ENCODE results near the gene AK9. TPM values are rescaled to one million over a fixed set of nuclear protein-coding genes. Genes with fewer than 3 reads are reported as not detected.

Gene AK9
- total RNA-seq, 1 experiment from 2014 or later = 1.7 TPM

GRCh38 chr6:109453156-109453555 is 237.8 kb downstream of the AK9 start:
- Histone ChIP-seq H3K4me2 (ENCODE audit: low read length) (no peak overlapping the region), H3K4me3 (ENCODE audit: low read length) (no peak overlapping the region), H3K36me3 (ENCODE audit: low read depth, low read length) (no peaks in the 10 kb centered on the region), H2AFZ (ENCODE audit: low read length) (no peak overlapping the region), H3F3A (ENCODE audit: low read length, unreplicated experiment) (no peaks in the 10 kb centered on the region), H3K27me3 (ENCODE audit: low read length) (no peaks in the 10 kb centered on the region), H3K9ac (ENCODE audit: low read length) (no peak overlapping the region), H3K79me2 (ENCODE audit: low read length) (no peaks in the 10 kb centered on the region), H3K9me3 (ENCODE audit: low read length) (no peaks in the 10 kb centered on the region), H4K20me1 (ENCODE audit: low read length) (no peaks in the 10 kb centered on the region), H3K4me1 (ENCODE audit: insufficient read depth, low read length) (peaks cover 18% of the 10 kb centered on the region; the same call in 1 of the 2 replicates), H3K9me2 (replicated peaks; ENCODE audit: low read length) (no peaks in the 10 kb centered on the region), H3K27ac (ENCODE audit: low read length) (no peak overlapping the region)
- ATAC-seq (no peak), DNase-seq (no peak)
- no TSS peak for BruUV-seq (replicated peaks)
- intact Hi-C loops (cut with micrococcal nuclease) = no loop called here
- ChIA-PET CTCF (no interaction called here), POLR2A (ENCODE audit: unreplicated experiment) (interaction anchor here (0.6 kb wide), 1 partner anchor 29 kb away, joined by 3 read pairs; no protein-coding TSS in a partner anchor)
- no peak for TF ChIP-seq CTCF (conservative IDR thresholded peaks at IDR 0.05; ENCODE audit: low read depth, low read length)
- TF ChIP-seq EZH2phosphoT487 (IDR thresholded peaks at IDR 0.05; ENCODE audit: borderline replicate concordance, low read length) = no peak
- TF ChIP-seq EZH2 (IDR thresholded peaks at IDR 0.05; ENCODE audit: low read length, unreplicated experiment) = no peak

GRCh38 chr6:109452181-109452580 is 238.8 kb downstream of the AK9 start:
- no peak overlapping the region for H3K9ac ChIP-seq (ENCODE audit: low read length)
- BruUV-seq (replicated peaks) = no TSS peak
- no peak overlapping the region for H2AFZ ChIP-seq (ENCODE audit: low read length)
- no peak for DNase-seq
- H3K4me3 ChIP-seq (ENCODE audit: low read length) = no peak overlapping the region
- ChIA-PET POLR2A (ENCODE audit: unreplicated experiment) (interaction anchor here (0.6 kb wide), 1 partner anchor 42 kb away, joined by 5 read pairs; no protein-coding TSS in a partner anchor), CTCF (no interaction called here)
- peaks cover 13% of the 10 kb centered on the region; the same call in 1 of the 2 replicates for H3K4me1 ChIP-seq (ENCODE audit: insufficient read depth, low read length)
- no peaks in the 10 kb centered on the region for H3F3A ChIP-seq (ENCODE audit: low read length, unreplicated experiment)
- no peaks in the 10 kb centered on the region for H3K36me3 ChIP-seq (ENCODE audit: low read depth, low read length)
- no peaks in the 10 kb centered on the region for H4K20me1 ChIP-seq (ENCODE audit: low read length)
- no peak overlapping the region for H3K27ac ChIP-seq (ENCODE audit: low read length)
- no peak for ATAC-seq
- H3K9me2 ChIP-seq (replicated peaks; ENCODE audit: low read length) = no peaks in the 10 kb centered on the region
- H3K27me3 ChIP-seq (ENCODE audit: low read length) = no peaks in the 10 kb centered on the region
- H3K79me2 ChIP-seq (ENCODE audit: low read length) = no peaks in the 10 kb centered on the region
- intact Hi-C loops (cut with micrococcal nuclease) = no loop called here
- H3K9me3 ChIP-seq (ENCODE audit: low read length) = no peaks in the 10 kb centered on the region
- TF ChIP-seq EZH2 (IDR thresholded peaks at IDR 0.05; ENCODE audit: low read length, unreplicated experiment) (no peak), CTCF (conservative IDR thresholded peaks at IDR 0.05; ENCODE audit: low read depth, low read length) (no peak), EZH2phosphoT487 (IDR thresholded peaks at IDR 0.05; ENCODE audit: borderline replicate concordance, low read length) (no peak)
- no peak overlapping the region for H3K4me2 ChIP-seq (ENCODE audit: low read length)

GRCh38 chr6:109451376-109451775 is 239.6 kb downstream of the AK9 start:
- no TSS peak for BruUV-seq (replicated peaks)
- intact Hi-C loops (cut with micrococcal nuclease) = no loop called here
- H3K4me1 ChIP-seq (ENCODE audit: insufficient read depth, low read length) = peaks cover 5% of the 10 kb centered on the region; the same call in 1 of the 2 replicates
- DNase-seq = no peak
- H3K9me2 ChIP-seq (replicated peaks; ENCODE audit: low read length) = no peaks in the 10 kb centered on the region
- H4K20me1 ChIP-seq (ENCODE audit: low read length) = no peaks in the 10 kb centered on the region
- no peaks in the 10 kb centered on the region for H3K36me3 ChIP-seq (ENCODE audit: low read depth, low read length)
- H3K27ac ChIP-seq (ENCODE audit: low read length) = no peak overlapping the region
- ChIA-PET CTCF (no interaction called here), POLR2A (ENCODE audit: unreplicated experiment) (interaction anchor here (0.6 kb wide), 1 partner anchor 42 kb away, joined by 5 read pairs; no protein-coding TSS in a partner anchor)
- TF ChIP-seq EZH2phosphoT487 (IDR thresholded peaks at IDR 0.05; ENCODE audit: borderline replicate concordance, low read length) = no peak
- no peak for TF ChIP-seq EZH2 (IDR thresholded peaks at IDR 0.05; ENCODE audit: low read length, unreplicated experiment)
- no peak for TF ChIP-seq CTCF (conservative IDR thresholded peaks at IDR 0.05; ENCODE audit: low read depth, low read length)
- no peak overlapping the region for H2AFZ ChIP-seq (ENCODE audit: low read length)
- H3K4me2 ChIP-seq (ENCODE audit: low read length) = no peak overlapping the region
- H3K9ac ChIP-seq (ENCODE audit: low read length) = no peak overlapping the region
- no peak for ATAC-seq
- no peaks in the 10 kb centered on the region for H3K27me3 ChIP-seq (ENCODE audit: low read length)
- no peaks in the 10 kb centered on the region for H3K9me3 ChIP-seq (ENCODE audit: low read length)
- H3K79me2 ChIP-seq (ENCODE audit: low read length) = no peaks in the 10 kb centered on the region
- no peak overlapping the region for H3K4me3 ChIP-seq (ENCODE audit: low read length)
- H3F3A ChIP-seq (ENCODE audit: low read length, unreplicated experiment) = no peaks in the 10 kb centered on the region

Measured in PC-3 (cell line).